Panc1 (cell line): ENCODE data around the gene SMURF1. TPM values are rescaled to one million over a fixed set of nuclear protein-coding genes. Genes with fewer than 3 reads are reported as not detected.

Experiments used
- ATAC-seq: fragments of 200-7000 bp; cut with Tn5 transposase; 2 replicates; pipeline ENCODE4 v1.9.1; 2020; ENCODE audit warnings: mild to moderate bottlenecking, moderate library complexity
- BruUV-seq: library from RNA; stranded (reverse); fragments of 400-500 nt; replicated peaks from 2 replicates; lab custom pipeline; 2021; lab: Mats Ljungman, UMichigan
- CTCF ChIA-PET: fragments of 300-600 bp; sonication (Branson Sonifier 250); formaldehyde crosslinking; loops from one replicate; lab custom pipeline; 2022; ENCODE audit warnings: antibody characterized with exemption; lab: Charles Lee
- POLR2A ChIA-PET: fragments of 300-600 bp; sonication (Branson Sonifier 250); formaldehyde crosslinking; loops from one replicate; lab custom pipeline; 2022; ENCODE audit warnings: antibody characterized with exemption; lab: Charles Lee
- DNase-seq: peaks from one replicate; pipeline ENCODE4 v3.0.0-alpha.2; 2010; ENCODE audit warnings: low read depth, low spot score
- H3K27ac ChIP-seq: 2 replicates; pipeline ENCODE4 v1.5.1; 2011; ENCODE audit warnings: mild to moderate bottlenecking, low read length, inconsistent platforms
- H3K27me3 ChIP-seq: fragments of 200-500 bp; sonication (Bioruptor generic); 2 replicates; pipeline ENCODE4 v1.6.0; 2014; ENCODE audit warnings: low read length, inconsistent platforms; ENCODE audit not compliant: control insufficient read depth, insufficient read depth
- H3K36me3 ChIP-seq: fragments of 200-500 bp; sonication (Bioruptor generic); 2 replicates; pipeline ENCODE4 v1.5.1; 2014; ENCODE audit warnings: inconsistent platforms, mild to moderate bottlenecking, low read length, moderate library complexity; ENCODE audit not compliant: control insufficient read depth, insufficient read depth
- H3K4me1 ChIP-seq: 2 replicates; pipeline ENCODE4 v1.5.1; 2011; ENCODE audit warnings: inconsistent platforms, mild to moderate bottlenecking, low read length, moderate library complexity; ENCODE audit not compliant: control insufficient read depth, insufficient read depth
- H3K4me3 ChIP-seq, 2 experiments: 2 replicates each; pipeline ENCODE4 v1.5.1; 2011 to 2012; ENCODE audit warnings: low read depth in 2 of 2, low read length in 2 of 2, mild to moderate bottlenecking in 2 of 2, inconsistent platforms in 1 of 2, moderate library complexity in 1 of 2
- H3K9me3 ChIP-seq: fragments of 200-500 bp; sonication (Bioruptor generic); 2 replicates; pipeline ENCODE4 v1.5.1; 2014; ENCODE audit warnings: low read depth, mild to moderate bottlenecking, inconsistent platforms, low read length, moderate library complexity; ENCODE audit not compliant: control insufficient read depth, insufficient read depth
- POLR2AphosphoS5 ChIP-seq: IDR thresholded peaks from 2 replicates; pipeline ENCODE4 v1.6.1; 2012; ENCODE audit warnings: mild to moderate bottlenecking, low read depth, low read length, moderate library complexity
- SIN3A ChIP-seq: IDR thresholded peaks from 2 replicates; pipeline ENCODE4 v1.6.1; 2012; ENCODE audit warnings: low read depth, mild to moderate bottlenecking, low read length, moderate library complexity, borderline replicate concordance; ENCODE audit not compliant: insufficient read depth
- TCF7L2 ChIP-seq: IDR thresholded peaks from 2 replicates; pipeline ENCODE4 v1.6.1; 2011; ENCODE audit warnings: mild to moderate bottlenecking, low read depth, low read length, inconsistent platforms
- in situ Hi-C: cut with HindIII; loops from 2 replicates; pipeline ENCODE4 v1.10.0; 2016; ENCODE audit warnings: low sequenced_read_pairs, low pct_unique_long_range_greater_than_20kb
- intact Hi-C: fragments of 100-400 bp; cut with micrococcal nuclease; formaldehyde crosslinking; loops from one replicate; pipeline ENCODE4 v1.10.0; 2022; ENCODE audit not compliant: unreplicated experiment
- total RNA-seq: library from RNA; stranded (reverse); gene quantifications from one replicate; pipeline ENCODE4 v1.2.1, GENCODE V29; 2021; ENCODE audit not compliant: unreplicated experiment
- TF ChIP-seq, protein P1 (sequence below), 2 experiments: IDR thresholded peaks; 2 replicates each; pipeline ENCODE4 v1.6.1; 2011 to 2012; ENCODE audit warnings: low read depth in 2 of 2, control low read depth in 1 of 2, low read length in 1 of 2, mild to moderate bottlenecking in 1 of 2, moderate library complexity in 1 of 2; ENCODE audit not compliant: insufficient read depth in 1 of 2
- TF ChIP-seq, protein P2 (sequence below): fragments of 450-650 bp; IDR thresholded peaks from 2 replicates; pipeline ENCODE4 v1.5.1; 2017; ENCODE audit warnings: mild to moderate bottlenecking

SMURF1 gene
- total RNA-seq, 1 experiment from 2014 or later = 47.0 TPM

DNA sequence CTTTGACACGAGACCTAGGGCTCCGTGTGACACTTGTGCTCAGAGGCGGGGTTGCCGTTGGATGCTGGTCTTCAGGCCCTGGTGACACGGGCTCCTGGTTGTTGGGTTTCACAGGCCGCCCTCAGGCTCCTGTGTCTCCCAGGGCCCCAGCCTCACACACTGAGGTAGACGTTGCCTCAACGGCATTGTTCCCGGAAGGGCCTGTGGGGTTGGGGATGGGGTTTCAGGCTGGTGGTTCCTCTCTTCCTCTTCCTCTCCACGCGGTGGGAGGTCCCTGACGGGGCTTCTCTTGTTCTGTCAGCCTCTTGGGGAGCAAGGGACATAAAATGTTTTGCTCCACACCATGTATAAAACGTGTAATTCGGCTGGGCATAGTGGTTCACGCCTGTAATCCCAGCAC lies 140.5 kb downstream of the SMURF1 start:
- H3K36me3 ChIP-seq = peaks cover 10% of the 10 kb centered on the region
- BruUV-seq = no TSS peak
- DNase-seq (no peak), ATAC-seq (no peak)
- intact Hi-C loops = no loop called here
- CTCF ChIA-PET = interaction anchor here (0.6 kb wide), 1 partner anchor 338 kb away, joined by 3 read pairs; no protein-coding TSS in a partner anchor
- H3K9me3 ChIP-seq = no peaks in the 10 kb centered on the region
- POLR2A ChIA-PET = no interaction called here
- TF ChIP-seq POLR2AphosphoS5 (no peak), TCF7L2 (no peak), SIN3A (no peak)
- TF ChIP-seq, protein P1, sequence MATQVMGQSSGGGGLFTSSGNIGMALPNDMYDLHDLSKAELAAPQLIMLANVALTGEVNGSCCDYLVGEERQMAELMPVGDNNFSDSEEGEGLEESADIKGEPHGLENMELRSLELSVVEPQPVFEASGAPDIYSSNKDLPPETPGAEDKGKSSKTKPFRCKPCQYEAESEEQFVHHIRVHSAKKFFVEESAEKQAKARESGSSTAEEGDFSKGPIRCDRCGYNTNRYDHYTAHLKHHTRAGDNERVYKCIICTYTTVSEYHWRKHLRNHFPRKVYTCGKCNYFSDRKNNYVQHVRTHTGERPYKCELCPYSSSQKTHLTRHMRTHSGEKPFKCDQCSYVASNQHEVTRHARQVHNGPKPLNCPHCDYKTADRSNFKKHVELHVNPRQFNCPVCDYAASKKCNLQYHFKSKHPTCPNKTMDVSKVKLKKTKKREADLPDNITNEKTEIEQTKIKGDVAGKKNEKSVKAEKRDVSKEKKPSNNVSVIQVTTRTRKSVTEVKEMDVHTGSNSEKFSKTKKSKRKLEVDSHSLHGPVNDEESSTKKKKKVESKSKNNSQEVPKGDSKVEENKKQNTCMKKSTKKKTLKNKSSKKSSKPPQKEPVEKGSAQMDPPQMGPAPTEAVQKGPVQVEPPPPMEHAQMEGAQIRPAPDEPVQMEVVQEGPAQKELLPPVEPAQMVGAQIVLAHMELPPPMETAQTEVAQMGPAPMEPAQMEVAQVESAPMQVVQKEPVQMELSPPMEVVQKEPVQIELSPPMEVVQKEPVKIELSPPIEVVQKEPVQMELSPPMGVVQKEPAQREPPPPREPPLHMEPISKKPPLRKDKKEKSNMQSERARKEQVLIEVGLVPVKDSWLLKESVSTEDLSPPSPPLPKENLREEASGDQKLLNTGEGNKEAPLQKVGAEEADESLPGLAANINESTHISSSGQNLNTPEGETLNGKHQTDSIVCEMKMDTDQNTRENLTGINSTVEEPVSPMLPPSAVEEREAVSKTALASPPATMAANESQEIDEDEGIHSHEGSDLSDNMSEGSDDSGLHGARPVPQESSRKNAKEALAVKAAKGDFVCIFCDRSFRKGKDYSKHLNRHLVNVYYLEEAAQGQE (IDR thresholded peaks at IDR 0.05; ENCODE audit: insufficient read depth in 1 of 2, low read depth in 2 of 2, low read length in 1 of 2) = no peak
- TF ChIP-seq, protein P2, sequence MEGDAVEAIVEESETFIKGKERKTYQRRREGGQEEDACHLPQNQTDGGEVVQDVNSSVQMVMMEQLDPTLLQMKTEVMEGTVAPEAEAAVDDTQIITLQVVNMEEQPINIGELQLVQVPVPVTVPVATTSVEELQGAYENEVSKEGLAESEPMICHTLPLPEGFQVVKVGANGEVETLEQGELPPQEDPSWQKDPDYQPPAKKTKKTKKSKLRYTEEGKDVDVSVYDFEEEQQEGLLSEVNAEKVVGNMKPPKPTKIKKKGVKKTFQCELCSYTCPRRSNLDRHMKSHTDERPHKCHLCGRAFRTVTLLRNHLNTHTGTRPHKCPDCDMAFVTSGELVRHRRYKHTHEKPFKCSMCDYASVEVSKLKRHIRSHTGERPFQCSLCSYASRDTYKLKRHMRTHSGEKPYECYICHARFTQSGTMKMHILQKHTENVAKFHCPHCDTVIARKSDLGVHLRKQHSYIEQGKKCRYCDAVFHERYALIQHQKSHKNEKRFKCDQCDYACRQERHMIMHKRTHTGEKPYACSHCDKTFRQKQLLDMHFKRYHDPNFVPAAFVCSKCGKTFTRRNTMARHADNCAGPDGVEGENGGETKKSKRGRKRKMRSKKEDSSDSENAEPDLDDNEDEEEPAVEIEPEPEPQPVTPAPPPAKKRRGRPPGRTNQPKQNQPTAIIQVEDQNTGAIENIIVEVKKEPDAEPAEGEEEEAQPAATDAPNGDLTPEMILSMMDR = no peak
- H3K27ac ChIP-seq = no peak overlapping the region
- no peak overlapping the region for H3K4me3 ChIP-seq
- no peaks in the 10 kb centered on the region for H3K4me1 ChIP-seq
- no peaks in the 10 kb centered on the region for H3K27me3 ChIP-seq
- in situ Hi-C loops = no loop called here

DNA sequence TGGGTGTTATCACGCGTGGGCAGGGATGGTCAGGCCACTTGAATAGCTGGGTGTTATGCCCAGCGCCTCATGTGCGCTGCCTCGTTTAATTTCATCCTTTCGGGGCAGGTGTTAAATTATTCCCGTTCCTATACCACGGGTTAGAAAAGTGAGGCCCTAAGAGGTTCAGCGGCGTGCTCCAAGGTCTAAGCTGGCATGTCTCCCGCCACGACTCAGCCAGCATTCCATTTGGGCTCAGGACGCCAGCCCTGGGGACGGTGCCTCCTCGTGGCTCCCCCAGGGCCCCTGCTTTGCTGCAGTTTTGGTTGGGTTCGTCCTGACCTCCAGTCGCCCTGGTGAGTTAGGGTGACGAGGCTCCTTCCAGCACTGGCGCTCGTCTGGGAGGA lies 141.1 kb downstream of the SMURF1 start:
- no TSS peak for BruUV-seq

More for the DNA sequence above, 141.1 kb downstream of the SMURF1 start:
- POLR2A ChIA-PET = no interaction called here
- Histone ChIP-seq H3K27me3 (no peaks in the 10 kb centered on the region), H3K27ac (no peak overlapping the region), H3K36me3 (peaks cover 12% of the 10 kb centered on the region), H3K4me3 (no peak overlapping the region), H3K9me3 (no peaks in the 10 kb centered on the region), H3K4me1 (no peaks in the 10 kb centered on the region)
- TF ChIP-seq, protein P2 = no peak
- TF ChIP-seq TCF7L2 (no peak), SIN3A (no peak), POLR2AphosphoS5 (no peak)
- TF ChIP-seq, protein P1 (IDR thresholded peaks at IDR 0.05; ENCODE audit: insufficient read depth in 1 of 2, low read depth in 2 of 2, low read length in 1 of 2) = no peak
- CTCF ChIA-PET = no interaction called here
- in situ Hi-C loops = no loop called here
- intact Hi-C loops = no loop called here
- DNase-seq (no peak), ATAC-seq (no peak)
